ENCODE results near the gene ISX. TPM values are rescaled to one million over a fixed set of nuclear protein-coding genes. Genes with fewer than 3 reads are reported as not detected.
"Not testable (repeated sequence)": the region's sequence is repeated elsewhere in the genome, so short reads cannot be mapped to it uniquely, and the experiment has no call there.

ISX gene
- total RNA-seq, 1 experiment from 2014 or later = 5.6 TPM

DNA sequence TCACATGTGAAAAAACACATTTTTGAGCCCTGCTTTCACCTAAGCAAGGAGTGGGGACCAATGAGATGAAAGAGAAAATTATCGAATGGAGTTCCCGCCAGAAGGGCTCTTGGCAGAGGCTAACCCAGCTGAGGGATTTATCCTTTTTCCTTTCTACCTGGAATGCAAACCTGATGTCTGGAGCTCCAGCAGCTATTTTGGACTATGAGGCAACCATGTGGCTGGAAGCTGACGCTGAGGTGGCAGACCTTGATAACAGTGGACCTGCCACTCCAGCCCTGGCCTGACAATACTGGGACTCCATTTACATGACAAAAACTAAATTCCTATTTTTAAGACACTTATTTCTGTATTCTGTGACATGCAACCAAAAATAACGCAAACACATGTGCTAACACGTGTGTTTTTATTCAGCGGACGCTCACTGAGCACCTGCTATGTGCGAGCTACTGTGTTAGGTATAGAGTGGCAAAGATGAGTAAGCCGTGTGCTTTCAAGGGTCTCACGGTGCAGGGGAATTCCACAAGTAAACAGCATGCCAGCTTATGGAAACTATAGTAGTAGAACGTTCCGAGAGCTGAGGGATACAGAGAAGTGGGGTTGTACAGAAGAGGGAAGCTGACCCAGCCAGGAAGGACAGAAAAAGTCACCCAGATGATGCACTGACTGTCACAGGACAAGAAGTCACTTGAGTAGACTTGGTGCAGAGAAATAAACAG lies 19.1 kb upstream of the ISX start:
- CTCF ChIA-PET = interaction anchor here (0.8 kb wide), 1 partner anchor 104 kb away, joined by 4 read pairs; no protein-coding TSS in a partner anchor
- peaks cover 3% of the 10 kb centered on the region for H3K27me3 Mint-ChIP-seq (ENCODE audit: insufficient read depth, unreplicated experiment)

DNA sequence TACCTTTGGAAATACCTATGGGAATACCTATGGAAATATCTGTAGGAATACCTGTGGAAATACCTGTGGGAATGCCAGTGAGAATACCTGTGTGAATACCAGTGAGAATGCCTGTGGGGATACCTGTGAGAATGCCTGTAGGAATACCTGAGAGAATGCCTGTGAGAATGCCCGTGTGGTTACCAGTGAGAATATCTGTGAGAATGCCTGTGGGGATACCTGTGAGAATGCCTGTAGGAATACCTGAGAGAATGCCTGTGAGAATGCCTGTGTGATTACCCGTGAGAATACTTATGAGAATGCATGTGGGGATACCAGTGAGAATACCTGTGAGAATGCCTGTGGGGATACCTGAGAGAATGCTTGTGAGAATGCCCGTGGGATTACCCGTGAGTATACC lies 15.9 kb upstream of the ISX start:
- H3K4me3 ChIP-seq (ENCODE audit: low read depth, low read length); H3K27me3 Mint-ChIP-seq (ENCODE audit: insufficient read depth, unreplicated experiment); H3K36me3 Mint-ChIP-seq (ENCODE audit: insufficient read depth, unreplicated experiment); BruUV-seq (replicated peaks); POLR2A ChIA-PET; H3K36me3 ChIP-seq (ENCODE audit: control insufficient read depth, insufficient read depth, low read length); DNase-seq; H3K4me1 Mint-ChIP-seq (ENCODE audit: low read depth, unreplicated experiment); H3K9me3 ChIP-seq; CTCF ChIA-PET; H3K4me1 ChIP-seq; intact Hi-C loops (cut with micrococcal nuclease; ENCODE audit: unreplicated experiment); H3K9me3 Mint-ChIP-seq (ENCODE audit: unreplicated experiment); H3K27ac Mint-ChIP-seq (ENCODE audit: unreplicated experiment); H3K4me3 Mint-ChIP-seq (ENCODE audit: unreplicated experiment); H3K27me3 ChIP-seq (replicated peaks; ENCODE audit: control insufficient read depth, insufficient read depth, low read length): not testable (repeated sequence)

More for the DNA sequence above, 19.1 kb upstream of the ISX start:
- no TSS peak for BruUV-seq (replicated peaks)
- no peaks in the 10 kb centered on the region for H3K36me3 Mint-ChIP-seq (ENCODE audit: insufficient read depth, unreplicated experiment)
- TF ChIP-seq, protein P1, sequence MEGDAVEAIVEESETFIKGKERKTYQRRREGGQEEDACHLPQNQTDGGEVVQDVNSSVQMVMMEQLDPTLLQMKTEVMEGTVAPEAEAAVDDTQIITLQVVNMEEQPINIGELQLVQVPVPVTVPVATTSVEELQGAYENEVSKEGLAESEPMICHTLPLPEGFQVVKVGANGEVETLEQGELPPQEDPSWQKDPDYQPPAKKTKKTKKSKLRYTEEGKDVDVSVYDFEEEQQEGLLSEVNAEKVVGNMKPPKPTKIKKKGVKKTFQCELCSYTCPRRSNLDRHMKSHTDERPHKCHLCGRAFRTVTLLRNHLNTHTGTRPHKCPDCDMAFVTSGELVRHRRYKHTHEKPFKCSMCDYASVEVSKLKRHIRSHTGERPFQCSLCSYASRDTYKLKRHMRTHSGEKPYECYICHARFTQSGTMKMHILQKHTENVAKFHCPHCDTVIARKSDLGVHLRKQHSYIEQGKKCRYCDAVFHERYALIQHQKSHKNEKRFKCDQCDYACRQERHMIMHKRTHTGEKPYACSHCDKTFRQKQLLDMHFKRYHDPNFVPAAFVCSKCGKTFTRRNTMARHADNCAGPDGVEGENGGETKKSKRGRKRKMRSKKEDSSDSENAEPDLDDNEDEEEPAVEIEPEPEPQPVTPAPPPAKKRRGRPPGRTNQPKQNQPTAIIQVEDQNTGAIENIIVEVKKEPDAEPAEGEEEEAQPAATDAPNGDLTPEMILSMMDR (IDR thresholded peaks at IDR 0.05; ENCODE audit: insufficient read depth in 1 of 2, low read depth in 1 of 2, low read length in 1 of 2, severe bottlenecking in 1 of 2, unreplicated experiment in 1 of 2) = no peak
- H3K9me3 Mint-ChIP-seq (ENCODE audit: unreplicated experiment) = no peaks in the 10 kb centered on the region
- H3K36me3 ChIP-seq (ENCODE audit: control insufficient read depth, insufficient read depth, low read length) = no peaks in the 10 kb centered on the region
- no peaks in the 10 kb centered on the region for H3K9me3 ChIP-seq
- no peaks in the 10 kb centered on the region for H3K4me1 Mint-ChIP-seq (ENCODE audit: low read depth, unreplicated experiment)
- H3K4me3 ChIP-seq (ENCODE audit: low read depth, low read length) = no peak overlapping the region
- H3K27me3 ChIP-seq (replicated peaks; ENCODE audit: control insufficient read depth, insufficient read depth, low read length) = no peaks in the 10 kb centered on the region
- H3K4me1 ChIP-seq = peaks cover 5% of the 10 kb centered on the region; the same call in 1 of the 2 replicates
- H3K27ac Mint-ChIP-seq (ENCODE audit: unreplicated experiment) = no peak overlapping the region
- intact Hi-C loops (cut with micrococcal nuclease; ENCODE audit: unreplicated experiment) = no loop called here
- POLR2A ChIA-PET = no interaction called here
- no peak for DNase-seq
- no peak overlapping the region for H3K4me3 Mint-ChIP-seq (ENCODE audit: unreplicated experiment)

DNA sequence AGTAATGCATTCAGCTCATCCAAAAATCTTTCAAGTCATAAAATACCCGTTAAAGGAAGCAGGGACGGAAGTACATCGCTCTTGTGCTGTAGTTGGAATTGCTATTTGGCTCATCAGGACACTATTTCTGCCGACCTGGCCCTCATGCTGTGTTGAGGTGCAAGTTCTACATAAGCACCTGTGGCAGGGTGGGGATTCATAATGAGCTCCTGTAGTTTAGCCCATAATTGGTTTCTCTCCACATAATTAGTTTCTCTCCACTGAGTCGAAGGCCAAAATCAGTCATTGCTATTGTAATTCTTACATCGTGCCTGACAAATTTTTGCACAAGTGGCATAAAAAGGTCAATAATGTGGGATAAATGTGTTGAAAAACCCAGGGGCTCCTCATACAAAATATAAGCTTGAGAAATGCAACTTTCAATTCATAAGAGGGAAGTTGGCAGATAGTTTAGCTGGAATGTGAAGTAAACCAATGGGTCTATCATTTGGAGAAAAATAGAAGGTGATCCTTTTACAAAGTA lies 14.9 kb upstream of the ISX start:
- Mint-ChIP-seq H3K4me1 (ENCODE audit: low read depth, unreplicated experiment) (no peaks in the 10 kb centered on the region), H3K4me3 (ENCODE audit: unreplicated experiment) (no peak overlapping the region), H3K27me3 (ENCODE audit: insufficient read depth, unreplicated experiment) (peaks cover 3% of the 10 kb centered on the region), H3K36me3 (ENCODE audit: insufficient read depth, unreplicated experiment) (no peaks in the 10 kb centered on the region), H3K9me3 (ENCODE audit: unreplicated experiment) (no peaks in the 10 kb centered on the region), H3K27ac (ENCODE audit: unreplicated experiment) (no peak overlapping the region)
- Histone ChIP-seq H3K27me3 (replicated peaks; ENCODE audit: control insufficient read depth, insufficient read depth, low read length) (no peaks in the 10 kb centered on the region), H3K4me3 (ENCODE audit: low read depth, low read length) (no peak overlapping the region), H3K36me3 (ENCODE audit: control insufficient read depth, insufficient read depth, low read length) (no peaks in the 10 kb centered on the region), H3K4me1 (no peaks in the 10 kb centered on the region), H3K9me3 (no peaks in the 10 kb centered on the region)
- CTCF ChIA-PET = no interaction called here
- TF ChIP-seq, protein P1 (IDR thresholded peaks at IDR 0.05; ENCODE audit: insufficient read depth in 1 of 2, low read depth in 1 of 2, low read length in 1 of 2, severe bottlenecking in 1 of 2, unreplicated experiment in 1 of 2) = no peak
- no peak for DNase-seq
- POLR2A ChIA-PET = no interaction called here
- no TSS peak for BruUV-seq (replicated peaks)
- intact Hi-C loops (cut with micrococcal nuclease; ENCODE audit: unreplicated experiment) = no loop called here

Measured in Caco-2 (cell line).